ENCODE results near the gene C6orf47.

Gene C6orf47

DNA sequence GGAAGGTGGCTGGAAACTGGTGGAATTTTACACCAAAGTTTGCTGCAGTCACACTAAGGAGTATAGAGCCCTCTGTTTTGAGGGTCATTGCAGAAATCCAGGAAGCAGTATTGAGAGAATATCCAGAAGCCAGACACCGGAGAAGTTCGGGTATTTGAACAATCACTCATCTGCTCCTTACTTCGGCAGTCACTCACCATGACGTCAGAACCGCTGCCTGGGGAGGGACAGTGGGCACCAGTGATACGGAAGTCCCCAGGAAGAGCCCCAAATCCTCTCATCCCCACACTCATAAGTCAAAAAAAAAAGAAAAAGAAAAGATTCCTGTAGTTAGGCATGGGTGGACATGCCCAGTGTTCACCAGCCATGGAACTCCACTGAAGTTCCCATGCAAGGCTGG, 16.3 kb upstream of the C6orf47 start:
- TF ChIP-seq GATA3 (IDR thresholded peaks at IDR 0.05; ENCODE audit: low read depth, low read length) (no peak), GATA2 (IDR thresholded peaks at IDR 0.05; ENCODE audit: low read depth, low read length) (no peak)

DNA sequence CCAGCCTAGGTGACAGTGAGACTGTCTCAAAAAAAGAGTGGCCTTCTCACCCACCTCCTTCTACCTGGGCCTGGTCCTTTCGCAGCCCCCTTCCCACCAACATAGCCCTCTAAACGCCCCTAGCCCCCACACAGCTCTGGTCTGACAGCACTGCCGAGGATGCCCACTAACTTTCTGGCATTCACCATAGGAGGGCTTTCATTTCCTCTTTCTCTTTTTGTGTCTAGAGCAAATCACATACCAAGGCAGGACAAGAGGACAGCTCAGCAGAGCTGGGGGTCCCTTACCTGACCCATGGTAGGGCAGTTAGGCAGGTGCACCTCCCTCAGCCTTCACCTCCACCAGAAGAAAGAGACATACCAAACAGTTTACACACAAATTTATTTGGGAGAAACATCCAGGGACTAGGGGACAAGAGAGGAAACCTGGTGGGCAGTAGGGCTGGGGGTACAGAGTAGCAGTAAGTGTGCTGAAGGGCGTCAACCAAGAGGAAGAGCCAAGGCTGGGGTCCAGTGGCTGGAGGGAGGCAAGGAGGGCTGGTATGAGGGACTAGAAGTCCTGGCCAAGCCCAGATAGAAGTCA, 15.8 kb upstream of the C6orf47 start:
- no peak for TF ChIP-seq GATA2 (IDR thresholded peaks at IDR 0.05; ENCODE audit: low read depth, low read length)
- no peak for TF ChIP-seq GATA3 (IDR thresholded peaks at IDR 0.05; ENCODE audit: low read depth, low read length)

DNA sequence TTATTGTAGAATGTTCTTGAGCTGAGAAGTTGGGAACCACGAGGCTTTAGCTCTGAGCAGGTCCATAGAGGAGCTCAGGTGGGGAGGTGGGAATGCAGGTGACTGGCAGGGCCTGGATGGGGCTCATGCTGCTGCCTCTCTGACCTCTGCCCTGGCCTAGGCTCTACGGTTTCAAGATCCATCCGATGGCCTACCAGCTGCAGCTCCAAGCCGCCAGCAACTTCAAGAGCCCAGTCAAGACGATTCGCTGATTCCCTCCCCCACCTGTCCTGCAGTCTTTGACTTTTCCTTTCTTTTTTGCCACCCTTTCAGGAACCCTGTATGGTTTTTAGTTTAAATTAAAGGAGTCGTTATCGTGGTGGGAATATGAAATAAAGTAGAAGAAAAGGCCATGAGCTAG, 9.1 kb upstream of the C6orf47 start, which contains the start of gene LY6G5B:
LY6G5B (plus strand) TSS at position 301 of the 400 bp plus-strand sequence. CDS start 975 bp downstream, outside the sequence.
- no peak for TF ChIP-seq GATA3 (IDR thresholded peaks at IDR 0.05; ENCODE audit: low read depth, low read length)
- TF ChIP-seq GATA2 (IDR thresholded peaks at IDR 0.05; ENCODE audit: low read depth, low read length) = no peak

DNA sequence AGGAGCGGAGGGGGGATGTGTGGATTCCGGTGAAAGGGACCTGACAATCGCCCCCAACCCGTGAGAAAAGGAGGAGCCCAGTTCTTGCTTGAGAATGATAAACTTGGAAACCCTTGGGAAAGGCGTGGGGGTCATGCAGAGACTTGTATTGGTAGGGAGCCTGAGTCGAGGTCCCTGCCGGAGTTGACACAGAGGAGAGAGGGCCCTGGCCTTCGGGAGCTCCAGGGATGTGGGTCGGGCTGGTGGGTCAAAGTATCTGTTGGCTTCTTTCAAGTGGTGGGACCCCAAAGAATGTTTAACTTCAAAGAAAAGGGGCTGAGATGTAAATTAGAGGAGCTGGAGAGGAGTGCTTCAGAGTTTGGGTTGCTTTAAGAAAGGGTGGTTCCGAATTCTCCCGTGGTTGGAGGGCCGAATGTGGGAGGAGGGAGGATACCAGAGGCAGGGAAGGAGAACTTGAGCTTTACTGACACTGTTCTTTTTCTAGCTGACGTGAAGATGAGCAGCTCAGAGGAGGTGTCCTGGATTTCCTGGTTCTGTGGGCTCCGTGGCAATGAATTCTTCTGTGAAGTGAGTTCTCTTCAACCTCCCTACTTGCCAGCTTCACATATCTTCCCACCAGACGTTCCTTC, 5.9 kb upstream of the C6orf47 start:
- TF ChIP-seq GATA3 (IDR thresholded peaks at IDR 0.05; ENCODE audit: low read depth, low read length) = no peak
- no peak for TF ChIP-seq GATA2 (IDR thresholded peaks at IDR 0.05; ENCODE audit: low read depth, low read length)

DNA sequence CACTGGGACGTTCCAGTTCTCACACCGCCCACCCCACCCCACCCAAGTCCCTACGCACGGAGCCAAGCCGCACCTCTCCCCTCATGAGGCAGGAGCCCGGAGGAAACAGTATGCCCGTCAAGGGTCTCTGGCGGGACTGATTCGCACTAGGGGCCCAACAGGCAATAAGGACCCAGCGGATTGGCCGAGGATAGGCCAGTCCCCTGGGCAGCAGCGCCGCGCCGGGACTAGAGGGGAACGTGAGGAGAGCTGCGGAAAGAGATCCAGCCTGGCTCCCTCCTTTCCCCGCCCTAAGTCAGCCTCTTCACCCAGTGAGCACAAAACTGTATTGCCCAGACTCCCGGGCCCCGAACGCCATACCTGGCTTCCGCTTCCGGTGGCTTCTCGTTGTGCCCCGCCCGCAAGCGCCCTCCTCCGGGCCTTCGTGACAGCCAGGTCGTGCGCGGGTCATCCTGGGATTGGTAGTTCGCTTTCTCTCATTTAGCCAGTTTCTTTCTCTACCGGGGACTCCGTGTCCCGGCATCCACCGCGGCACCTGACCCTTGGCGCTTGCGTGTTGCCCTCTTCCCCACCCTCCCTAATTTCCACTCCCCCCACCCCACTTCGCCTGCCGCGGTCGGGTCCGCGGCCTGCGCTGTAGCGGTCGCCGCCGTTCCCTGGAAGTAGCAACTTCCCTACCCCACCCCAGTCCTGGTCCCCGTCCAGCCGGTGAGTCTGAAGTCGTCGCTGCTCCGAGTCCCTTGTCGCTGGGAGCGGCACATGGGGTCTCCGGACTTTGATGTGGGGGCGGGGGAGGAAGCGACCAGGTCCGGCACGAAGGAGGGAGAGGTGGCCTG, 5.1 kb upstream of the C6orf47 start, which contains the start of gene CSNK2B:
CSNK2B (plus strand) TSS at position 580 of the 836 bp plus-strand sequence. CDS start 752 bp downstream, outside the sequence.
- TF ChIP-seq GATA3 (IDR thresholded peaks at IDR 0.05; ENCODE audit: low read depth, low read length) (no peak), GATA2 (IDR thresholded peaks at IDR 0.05; ENCODE audit: low read depth, low read length) (no peak)

DNA sequence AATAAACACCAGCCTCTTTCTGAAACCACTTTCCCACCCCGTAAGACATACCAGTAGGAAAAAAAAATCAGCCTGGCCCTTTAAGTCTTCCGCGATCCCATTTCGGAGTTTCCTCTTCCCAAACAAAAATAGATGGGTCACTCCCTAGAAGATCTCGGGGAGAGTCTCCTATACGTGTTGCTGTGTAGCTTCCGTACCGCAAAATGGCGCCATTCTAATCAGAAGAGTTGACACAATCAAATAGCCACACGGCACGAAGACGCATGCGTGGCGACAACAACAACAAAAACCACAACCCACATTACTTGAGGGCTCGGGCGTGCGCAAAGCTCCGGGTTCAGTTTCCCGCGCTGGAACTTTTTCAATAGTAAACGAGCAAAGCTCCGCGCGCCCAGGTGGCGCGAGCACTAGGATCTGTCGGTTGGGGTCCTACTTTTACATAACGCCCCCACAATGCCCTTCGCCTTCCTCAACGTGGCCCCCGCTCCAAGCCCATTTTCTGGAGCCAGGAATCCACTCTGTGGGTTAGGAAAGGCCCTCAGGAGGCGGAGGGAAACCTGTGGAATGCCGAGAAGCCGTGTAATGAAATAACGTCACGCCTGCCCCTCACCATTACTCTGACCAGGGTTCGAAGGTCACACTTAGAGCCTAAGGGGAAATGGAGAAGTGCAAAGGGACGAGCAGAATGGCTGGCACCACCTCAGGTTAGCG, 4.4 kb upstream of the C6orf47 start, which contains the start of gene GPANK1:
GPANK1 (minus strand) TSS at position 208 of the 711 bp plus-strand sequence. CDS start 519 bp downstream, outside the sequence.
- TF ChIP-seq GATA2 (IDR thresholded peaks at IDR 0.05; ENCODE audit: low read depth, low read length) = no peak
- no peak for TF ChIP-seq GATA3 (IDR thresholded peaks at IDR 0.05; ENCODE audit: low read depth, low read length)

DNA sequence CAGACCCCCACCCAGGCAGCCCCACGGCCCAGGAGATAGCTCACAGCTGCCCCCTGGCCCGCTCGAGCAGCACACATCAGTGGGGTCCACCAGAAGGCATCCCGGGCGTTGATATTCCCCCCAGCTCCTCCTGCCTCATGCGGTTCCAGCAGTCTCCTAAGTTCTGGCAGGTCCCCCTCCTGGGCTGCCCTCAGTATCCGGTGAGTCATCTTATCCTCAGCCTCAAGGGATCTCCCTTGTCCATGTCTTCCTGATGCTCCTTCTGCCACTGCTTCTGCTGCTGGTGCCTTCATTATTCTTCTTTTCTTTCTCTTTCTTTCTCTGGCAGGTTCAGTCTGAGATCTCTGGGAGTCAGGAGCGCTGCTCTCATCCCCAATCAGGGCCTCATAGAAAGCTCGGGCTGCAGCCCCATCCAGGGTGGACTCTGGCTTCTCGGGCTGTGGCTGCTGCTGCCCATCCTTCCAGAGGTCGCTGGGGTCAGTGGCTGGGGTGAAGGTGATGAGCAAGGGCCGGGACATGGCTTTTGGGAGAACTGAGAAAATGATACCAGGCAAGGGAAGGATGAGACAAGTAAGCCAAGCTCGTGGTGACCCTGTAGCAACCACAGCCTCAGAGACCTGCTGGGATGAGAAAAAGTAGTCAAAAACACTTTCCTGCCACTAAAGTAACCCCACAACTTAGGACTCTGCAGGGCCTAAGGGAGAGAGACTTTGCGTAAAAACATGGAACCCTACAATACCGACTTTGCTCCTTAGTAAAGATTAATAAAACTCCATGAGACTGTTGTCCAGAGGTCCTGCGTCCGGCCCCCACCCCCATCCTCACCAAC, 3.6 kb upstream of the C6orf47 start:
- no peak for TF ChIP-seq GATA3 (IDR thresholded peaks at IDR 0.05; ENCODE audit: low read depth, low read length)
- no peak for TF ChIP-seq GATA2 (IDR thresholded peaks at IDR 0.05; ENCODE audit: low read depth, low read length)

DNA sequence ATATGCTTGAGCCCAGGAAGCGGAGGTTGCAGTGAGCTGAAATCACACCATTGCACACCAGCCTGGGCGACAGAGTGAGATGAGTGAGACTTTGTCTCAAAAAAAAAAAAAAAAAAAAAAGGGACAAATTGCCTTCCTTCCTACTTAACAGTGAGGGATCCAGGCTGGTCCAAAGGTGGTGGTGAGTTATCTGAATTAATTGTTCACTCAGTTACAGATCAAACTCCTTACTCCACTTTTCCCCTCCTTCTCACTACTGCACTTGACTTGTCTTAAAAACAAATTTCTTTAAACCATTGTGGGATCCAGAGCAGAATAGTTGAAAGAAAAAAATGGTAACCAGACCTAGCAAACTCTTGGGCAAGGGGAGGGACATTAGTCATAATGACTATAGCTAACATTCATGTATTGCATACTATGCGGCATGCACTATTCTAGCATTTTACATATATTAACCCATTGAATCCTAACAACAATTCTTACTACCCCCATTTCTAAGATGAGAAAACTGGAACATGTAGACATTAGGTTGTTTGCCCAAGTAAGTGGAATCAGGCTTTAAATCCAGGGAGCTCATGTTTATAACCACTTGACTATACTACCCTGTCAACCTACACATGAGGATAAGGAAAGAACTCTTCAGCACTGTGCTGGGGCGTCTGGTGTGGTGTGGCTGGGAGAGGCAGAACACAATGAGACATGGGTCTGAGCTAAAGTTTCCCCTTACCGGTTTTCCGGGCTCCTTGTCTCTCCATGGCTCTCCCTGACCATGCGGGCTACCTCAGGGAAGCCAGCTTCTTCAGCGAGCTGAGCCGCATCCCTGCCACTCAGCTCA, 2.8 kb upstream of the C6orf47 start:
- no peak for TF ChIP-seq GATA3 (IDR thresholded peaks at IDR 0.05; ENCODE audit: low read depth, low read length)

DNA sequence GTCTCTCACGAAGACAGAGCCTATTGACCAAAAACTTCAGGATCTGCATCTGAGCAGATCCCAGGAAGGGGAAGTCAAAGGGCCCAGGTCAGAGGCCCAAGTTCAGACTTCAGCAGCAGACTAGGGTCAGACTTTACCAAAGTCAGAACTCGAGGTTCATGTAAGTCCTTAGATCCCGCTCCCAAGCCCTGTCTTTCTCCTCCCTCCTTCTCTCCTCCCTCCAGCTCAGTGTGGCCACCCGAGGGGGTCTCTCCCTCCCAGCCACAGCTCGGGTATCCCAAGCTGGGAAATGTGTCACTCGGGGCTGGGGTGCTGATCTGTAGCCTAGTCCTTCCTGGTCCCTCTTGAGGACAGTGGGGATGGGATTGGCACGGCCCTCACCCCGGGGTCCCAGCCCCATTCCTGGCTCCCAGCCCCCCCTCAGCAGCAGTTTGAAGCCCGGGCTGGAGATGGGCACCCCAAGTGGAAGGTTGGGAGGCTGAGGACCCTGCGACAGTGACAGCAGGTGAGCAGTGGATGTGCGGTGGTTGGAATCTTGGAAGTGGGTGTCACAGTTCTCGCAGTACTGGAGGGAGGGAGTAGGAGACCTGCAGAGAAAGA, 1.6 kb upstream of the C6orf47 start:
- no peak for TF ChIP-seq GATA2 (IDR thresholded peaks at IDR 0.05; ENCODE audit: low read depth, low read length)
- no peak for TF ChIP-seq GATA3 (IDR thresholded peaks at IDR 0.05; ENCODE audit: low read depth, low read length)

DNA sequence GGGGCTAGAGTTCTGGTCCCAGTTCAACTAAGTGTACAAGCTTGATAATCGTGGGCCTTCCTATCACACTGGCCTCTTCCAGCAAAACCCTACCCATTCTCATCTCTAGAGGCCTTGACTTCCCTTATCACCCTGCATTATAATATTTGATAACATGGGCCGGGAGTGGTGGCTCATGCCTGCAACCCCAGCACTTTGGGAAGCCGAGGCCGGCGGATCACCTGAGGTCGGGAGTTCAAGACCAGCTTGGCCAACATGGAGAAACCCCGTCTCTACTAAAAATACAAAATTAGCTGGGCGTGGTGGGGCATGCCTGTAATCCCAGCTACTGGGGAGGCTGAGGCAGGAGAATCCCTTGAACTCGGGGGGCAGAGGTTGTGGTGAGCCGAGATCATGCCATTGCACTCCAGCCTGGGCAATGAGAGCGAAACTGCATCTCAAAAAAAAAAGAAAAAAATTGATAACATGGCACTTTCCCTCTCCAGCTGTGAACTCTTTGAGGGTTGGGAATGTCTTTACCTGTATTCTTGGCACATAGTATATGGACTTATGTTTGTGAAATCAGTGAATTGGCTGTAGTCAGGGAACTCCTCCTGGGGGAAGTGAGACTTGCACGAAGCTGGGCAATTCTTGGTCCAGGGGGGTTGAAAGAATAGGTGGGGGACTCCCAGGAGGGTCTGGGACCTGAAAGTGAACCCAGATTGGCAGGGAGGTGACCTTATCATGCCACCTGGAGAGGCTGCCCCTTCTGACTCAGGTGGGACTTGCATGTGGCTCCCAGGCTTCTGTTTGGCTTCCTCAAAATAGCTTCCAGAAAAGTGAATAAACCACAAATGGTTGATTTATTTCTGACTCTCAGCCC, 915 bp upstream of the C6orf47 start:
- TF ChIP-seq GATA3 (IDR thresholded peaks at IDR 0.05; ENCODE audit: low read depth, low read length) (no peak), GATA2 (IDR thresholded peaks at IDR 0.05; ENCODE audit: low read depth, low read length) (no peak)

Data from SH-SY5Y (cell line).